GM21526 (cell line): ENCODE measurements around the gene POLR1E.
"Not testable (repeated sequence)": the region's sequence is repeated elsewhere in the genome, so short reads cannot be mapped to it uniquely, and the experiment has no call there.

Source experiments
- ATAC-seq: cut with Tn5 transposase; IDR thresholded peaks from one replicate; pipeline ENCODE4 v1.9.1; 2021; ENCODE audit warnings: moderate library complexity; ENCODE audit not compliant: unreplicated experiment, low FRiP score

POLR1E gene

DNA sequence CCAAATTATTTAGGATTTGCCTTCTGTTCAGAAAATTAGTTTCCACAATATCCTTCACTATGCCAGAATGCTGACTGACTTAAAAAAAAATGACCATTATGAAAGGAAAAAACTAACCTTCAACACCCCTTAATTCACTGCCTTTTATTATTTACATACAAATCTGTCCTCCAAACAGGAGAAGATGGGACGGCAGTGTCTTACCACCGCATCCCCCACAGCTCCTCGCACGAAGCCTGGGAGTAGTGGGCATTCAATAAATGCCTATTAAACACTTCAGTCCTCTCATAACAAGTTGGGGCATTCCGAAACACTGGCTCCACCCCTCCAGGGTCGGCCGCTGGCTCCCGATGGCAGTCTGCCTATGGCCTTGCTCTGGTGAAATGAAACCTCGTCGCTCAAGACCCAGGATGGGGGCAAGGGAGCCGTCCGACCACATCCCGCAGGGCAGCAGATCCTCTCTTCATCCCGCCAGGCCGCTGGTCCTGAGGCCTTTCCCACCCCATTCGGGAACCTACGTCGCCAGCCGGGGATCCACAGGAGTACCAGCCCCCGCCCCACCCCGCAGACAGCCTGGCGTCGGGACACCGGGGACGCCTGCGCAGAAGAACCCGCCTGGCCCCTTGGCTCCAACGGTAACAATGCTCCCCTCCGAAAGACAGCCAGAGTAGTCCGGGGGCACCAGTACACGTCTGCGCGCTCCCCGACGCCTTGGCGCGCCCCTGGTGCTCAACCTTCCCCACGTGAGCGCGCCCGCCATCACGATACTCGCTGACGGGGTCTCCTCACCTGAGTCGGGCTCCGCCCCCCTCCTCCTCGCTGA lies 21.1 kb upstream of the POLR1E start:
- ATAC-seq: peak; percentile 38

DNA sequence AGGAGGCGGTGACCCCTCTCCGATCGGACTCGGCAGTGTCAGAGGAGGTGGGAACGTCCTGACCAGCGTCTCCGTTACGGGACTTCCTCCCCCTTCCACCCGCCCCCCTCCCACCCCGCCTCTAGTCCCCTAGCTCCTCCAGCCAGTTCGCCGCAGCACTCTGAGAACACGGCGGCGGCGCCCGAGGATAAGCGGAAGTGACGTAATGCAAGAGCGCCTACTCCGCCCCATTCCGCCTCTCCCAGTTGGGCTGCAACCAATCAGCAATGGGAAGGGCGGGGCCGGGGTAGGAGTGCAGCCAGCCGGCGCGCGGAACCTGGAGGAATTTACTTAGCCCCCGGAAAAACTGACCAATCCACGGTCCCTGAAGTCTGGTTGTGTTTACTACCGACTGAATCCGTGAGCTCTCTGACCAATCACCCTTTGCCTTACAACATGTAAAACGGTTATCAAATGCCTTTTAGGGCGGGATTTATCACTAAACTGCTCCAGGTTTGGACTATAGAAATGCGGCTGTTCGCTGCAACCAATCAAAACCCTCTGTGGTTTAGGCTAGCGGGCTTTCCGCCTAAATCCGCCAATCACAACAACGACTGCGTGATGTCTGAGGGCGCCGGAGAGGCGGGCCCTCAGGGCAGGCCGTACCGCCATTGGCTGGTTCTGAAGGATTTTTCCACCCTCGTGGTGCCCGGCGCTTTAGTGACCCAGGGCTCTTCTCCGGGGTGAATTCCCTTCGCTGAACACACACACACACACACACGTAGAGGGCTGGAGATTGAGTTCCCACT lies 20.3 kb upstream of the POLR1E start, which contains the start of gene ZBTB5:
TSS of gene ZBTB5 (minus strand) at position 202 of the 788 bp plus-strand sequence. CDS start 22,899 bp downstream, outside the sequence.
- ATAC-seq: peak; percentile 84

- ATAC-seq: peak; percentile 17
Measured at GRCh38 chr9:37466037-37466709, 19.6 kb upstream of the POLR1E start.

GRCh38 chr9:37467530-37467929 lies 18.2 kb upstream of the POLR1E start:
- ATAC-seq: not testable (repeated sequence)

DNA sequence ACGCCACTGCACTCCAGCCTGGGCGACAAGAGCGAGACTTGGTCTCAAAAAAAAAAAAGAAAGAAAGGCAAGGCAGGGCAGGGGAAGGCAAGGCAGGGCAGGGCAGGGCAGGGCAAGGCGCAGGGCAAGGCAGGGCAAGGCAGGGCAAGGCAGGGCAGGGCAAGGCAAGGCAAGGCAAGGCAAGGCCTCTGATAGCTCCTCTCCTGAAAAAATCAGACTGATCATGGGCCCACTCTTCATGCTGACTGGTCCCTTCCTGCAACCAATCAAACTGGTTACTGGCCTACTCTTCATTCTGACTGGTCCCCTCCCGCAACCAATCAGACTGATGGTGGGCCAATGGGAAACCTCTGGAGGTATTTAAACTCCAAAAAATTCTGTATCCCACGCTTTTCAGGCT lies 17.1 kb upstream of the POLR1E start:
- no peak for ATAC-seq

GRCh38 chr9:37471942-37472684 lies 13.6 kb upstream of the POLR1E start:
- no peak for ATAC-seq

DNA sequence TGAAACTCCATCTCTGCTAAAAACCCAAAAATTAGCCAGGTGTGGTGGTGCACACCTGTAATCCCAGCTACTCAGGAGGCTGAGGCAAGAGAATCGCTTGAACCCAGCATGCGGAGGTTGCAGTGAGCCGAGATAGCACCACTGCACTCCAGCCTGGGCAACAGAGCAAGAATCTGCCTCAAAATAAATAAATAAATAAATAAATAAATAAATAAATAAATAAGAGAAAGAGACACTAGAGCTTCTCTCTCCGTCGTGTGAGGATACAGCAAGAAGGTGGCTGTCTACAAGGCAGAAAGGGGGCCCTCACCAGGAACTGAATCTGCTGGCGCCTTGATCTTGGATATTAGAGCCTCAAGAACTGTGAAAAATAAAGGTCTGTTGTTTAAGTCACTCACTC lies 11.8 kb upstream of the POLR1E start:
- ATAC-seq: not testable (repeated sequence)

DNA sequence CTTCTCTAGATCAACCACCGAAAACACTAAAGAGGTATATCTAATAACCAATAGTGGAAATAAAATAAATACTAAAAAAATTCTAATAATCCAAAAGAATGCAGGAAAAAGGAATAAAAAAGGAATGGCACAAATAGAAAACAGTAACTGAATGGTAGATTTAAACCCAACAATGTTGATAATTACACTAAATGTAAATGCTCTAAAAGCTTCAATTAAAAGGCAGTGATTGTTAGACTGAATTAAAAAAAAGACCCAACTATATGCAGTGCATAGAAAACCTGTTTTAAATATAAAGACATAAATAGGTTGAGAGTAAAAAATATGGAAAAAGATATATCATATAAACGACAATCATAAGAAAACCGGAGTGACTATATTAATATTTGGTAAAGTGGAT lies 11.3 kb upstream of the POLR1E start:
- no peak for ATAC-seq

GRCh38 chr9:37476930-37477329 lies 8.8 kb upstream of the POLR1E start:
- no peak for ATAC-seq

DNA sequence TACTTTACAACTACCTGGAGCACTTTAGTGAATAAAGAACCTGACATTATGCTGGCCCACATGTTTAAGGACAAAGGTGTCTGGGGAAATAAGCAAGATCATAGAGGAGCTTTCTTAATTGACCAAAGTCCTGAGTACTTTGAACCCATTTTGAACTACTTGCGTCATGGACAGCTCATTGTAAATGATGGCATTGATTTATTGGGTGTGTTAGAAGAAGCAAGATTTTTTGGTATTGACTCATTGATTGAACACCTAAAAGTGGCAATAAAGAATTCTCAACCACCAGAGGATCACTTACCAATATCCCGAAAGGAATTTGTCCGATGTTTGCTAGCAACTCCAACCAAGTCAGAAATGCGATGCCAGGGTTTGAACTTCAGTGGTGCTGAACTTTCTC lies 8.3 kb upstream of the POLR1E start:
- not testable (repeated sequence) for ATAC-seq

- not testable (repeated sequence) for ATAC-seq
Measured at GRCh38 chr9:37477987-37478619, 7.6 kb upstream of the POLR1E start.

DNA sequence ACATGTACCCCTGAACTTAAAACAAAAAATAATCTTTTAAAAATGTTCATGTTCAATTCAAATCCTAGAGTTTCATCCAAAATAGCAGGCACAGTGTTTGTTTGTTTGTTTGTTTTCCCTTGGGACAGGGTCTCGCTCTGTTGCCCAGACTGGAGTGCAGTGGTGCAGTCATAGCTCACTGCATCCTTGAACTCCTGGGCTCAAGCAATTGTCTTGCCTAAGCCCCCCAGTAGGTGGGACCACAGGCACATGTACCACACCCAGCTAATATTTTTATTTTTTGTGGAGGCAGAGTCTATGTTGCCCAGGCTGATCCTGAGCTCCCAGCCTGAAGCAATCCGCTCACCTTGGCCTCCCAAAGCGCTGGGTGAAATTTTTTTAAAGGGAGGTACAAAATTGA lies 5.0 kb upstream of the POLR1E start:
- ATAC-seq: no peak

DNA sequence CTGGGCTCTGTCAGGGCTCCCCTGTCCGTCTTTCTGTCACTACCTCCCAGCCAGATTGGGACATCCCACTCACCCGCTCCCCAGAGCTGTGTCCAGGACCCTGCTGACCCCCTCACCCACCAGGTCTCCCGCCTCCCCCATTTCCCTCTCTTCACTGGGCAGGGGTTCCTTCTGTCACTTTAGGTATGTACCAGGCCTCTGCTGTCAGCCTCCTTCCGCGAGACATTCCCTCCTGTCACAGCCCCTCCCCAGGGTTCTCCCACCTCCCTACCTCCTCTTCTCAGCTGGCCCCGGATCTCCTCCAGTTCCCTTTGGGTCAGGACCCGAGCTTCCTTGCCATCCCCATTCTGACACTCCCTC lies 488 bp downstream of the POLR1E start:
- no peak for ATAC-seq

- ATAC-seq: no peak
Measured at GRCh38 chr9:37486616-37487548, 1.1 kb downstream of the POLR1E start.

DNA sequence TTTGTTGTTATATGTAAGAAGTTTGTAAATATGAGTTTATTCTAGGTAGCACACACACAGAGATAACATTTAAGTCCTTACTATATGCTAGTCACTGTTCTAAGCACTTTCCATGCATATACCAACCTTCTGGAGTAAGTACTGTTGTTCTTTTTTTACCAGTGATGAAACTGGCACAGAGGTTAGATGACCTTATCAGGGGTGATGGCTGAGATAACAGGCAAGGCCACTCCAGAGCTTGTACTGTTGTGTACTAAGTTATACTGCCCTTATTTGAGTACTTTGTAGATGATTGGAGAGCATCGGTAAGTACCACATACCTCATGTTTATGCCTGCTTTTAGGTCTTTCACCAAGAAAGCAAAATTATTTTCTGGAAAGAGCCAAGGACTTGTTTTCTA lies 6.2 kb downstream of the POLR1E start:
- ATAC-seq: no peak

DNA sequence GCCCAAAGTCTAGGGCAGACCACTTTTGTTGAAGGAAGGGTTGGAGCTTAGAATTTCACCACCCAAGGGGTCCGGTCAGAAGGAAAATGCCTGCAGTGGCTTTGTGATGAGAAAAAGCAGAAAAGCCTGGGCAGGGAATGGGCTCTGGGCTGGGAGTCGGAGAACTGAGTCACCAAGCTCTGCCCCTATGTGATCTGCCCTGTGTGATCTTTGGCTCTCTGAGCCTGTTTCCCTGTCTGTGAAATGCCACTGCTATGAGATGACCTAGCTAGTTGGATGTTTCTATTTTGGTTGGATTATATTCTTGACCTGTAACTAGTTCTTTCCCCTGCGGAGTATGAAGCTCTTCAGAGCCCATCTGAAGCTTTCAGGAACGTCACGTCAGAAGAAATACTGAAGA lies 9.8 kb downstream of the POLR1E start:
- ATAC-seq: no peak

- no peak for ATAC-seq
Measured at GRCh38 chr9:37496020-37496419, 10.3 kb downstream of the POLR1E start.

DNA sequence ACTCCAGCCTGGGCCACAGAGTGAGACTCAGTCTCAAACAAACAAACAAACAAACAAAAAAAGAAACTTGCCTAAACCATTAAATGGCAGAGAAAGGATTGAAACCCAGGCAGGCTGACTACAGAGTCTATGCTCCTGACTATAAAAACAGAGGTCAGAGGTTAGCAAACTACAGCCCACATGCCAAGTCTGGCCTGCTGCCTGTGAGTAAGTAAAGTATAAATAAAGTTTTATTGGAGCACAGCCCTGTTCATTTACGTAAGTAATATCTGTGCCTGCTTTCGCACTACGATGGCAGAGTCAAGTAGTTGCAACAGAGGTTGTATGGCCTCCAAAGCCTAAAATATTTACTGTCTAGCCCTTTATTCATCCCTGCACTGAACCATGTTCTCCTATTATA lies 11.6 kb downstream of the POLR1E start:
- no peak for ATAC-seq

DNA sequence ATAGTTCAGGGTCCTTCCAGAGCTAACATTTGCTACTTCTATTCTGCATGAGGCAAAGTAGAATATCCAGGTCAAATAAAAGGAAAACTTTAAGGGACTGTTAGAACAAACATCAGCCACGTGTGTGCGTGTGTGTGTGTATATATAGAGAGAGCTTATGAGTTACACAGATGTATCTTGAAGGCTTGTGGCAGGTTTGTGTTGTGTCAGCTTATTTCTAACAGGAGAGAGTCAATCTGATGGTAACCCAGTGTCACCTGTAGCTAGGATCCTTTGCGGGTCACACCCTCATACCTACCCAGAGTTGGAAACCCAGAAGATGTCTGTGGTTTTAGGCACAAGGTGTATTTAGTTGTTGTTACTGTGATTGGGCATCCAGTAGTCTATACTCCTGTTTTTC lies 12.7 kb downstream of the POLR1E start:
- no peak for ATAC-seq
